SH-SY5Y (cell line): Measurements from ENCODE around the gene SAP30BP.

Experiments
- GATA2 ChIP-seq: IDR thresholded peaks from 2 replicates; pipeline ENCODE4 v1.6.1; 2011; ENCODE audit warnings: mild to moderate bottlenecking, low read depth, low read length
- GATA3 ChIP-seq: IDR thresholded peaks from 2 replicates; pipeline ENCODE4 v1.6.1; 2011; ENCODE audit warnings: low read depth, mild to moderate bottlenecking, low read length, moderate library complexity

GRCh38 chr17:75739801-75740200 is 72.7 kb downstream of the SAP30BP start:
- TF ChIP-seq GATA2 (no peak), GATA3 (no peak)
